Activated T-cell treated with anti-CD3 and anti-CD28 coated beads, Interleukin-2, amount 50 U/mL, for 24 hours (primary cell): Measurements from ENCODE around the gene MYO5B.

Source experiments
- DNase-seq: peaks from one replicate; pipeline ENCODE4 v3.0.0-alpha.2; 2020
- H3K27ac Mint-ChIP-seq: 2 replicates; pipeline ENCODE4 v1.8.0; 2020; ENCODE audit warnings: mild to moderate bottlenecking, mixed read lengths
- H3K27me3 Mint-ChIP-seq: 2 replicates; pipeline ENCODE4 v1.8.0; 2020; ENCODE audit warnings: mixed read lengths
- H3K36me3 Mint-ChIP-seq: 2 replicates; pipeline ENCODE4 v1.8.0; 2020; ENCODE audit warnings: low read depth, mixed read lengths
- H3K4me1 Mint-ChIP-seq: 2 replicates; pipeline ENCODE4 v1.8.0; 2020; ENCODE audit warnings: low read depth, mixed read lengths
- H3K4me3 Mint-ChIP-seq: 2 replicates; pipeline ENCODE4 v1.8.0; 2020; ENCODE audit warnings: mild to moderate bottlenecking, moderate library complexity, mixed read lengths
- H3K9me3 Mint-ChIP-seq: 2 replicates; pipeline ENCODE4 v1.8.0; 2020; ENCODE audit warnings: mixed read lengths

Gene MYO5B

DNA sequence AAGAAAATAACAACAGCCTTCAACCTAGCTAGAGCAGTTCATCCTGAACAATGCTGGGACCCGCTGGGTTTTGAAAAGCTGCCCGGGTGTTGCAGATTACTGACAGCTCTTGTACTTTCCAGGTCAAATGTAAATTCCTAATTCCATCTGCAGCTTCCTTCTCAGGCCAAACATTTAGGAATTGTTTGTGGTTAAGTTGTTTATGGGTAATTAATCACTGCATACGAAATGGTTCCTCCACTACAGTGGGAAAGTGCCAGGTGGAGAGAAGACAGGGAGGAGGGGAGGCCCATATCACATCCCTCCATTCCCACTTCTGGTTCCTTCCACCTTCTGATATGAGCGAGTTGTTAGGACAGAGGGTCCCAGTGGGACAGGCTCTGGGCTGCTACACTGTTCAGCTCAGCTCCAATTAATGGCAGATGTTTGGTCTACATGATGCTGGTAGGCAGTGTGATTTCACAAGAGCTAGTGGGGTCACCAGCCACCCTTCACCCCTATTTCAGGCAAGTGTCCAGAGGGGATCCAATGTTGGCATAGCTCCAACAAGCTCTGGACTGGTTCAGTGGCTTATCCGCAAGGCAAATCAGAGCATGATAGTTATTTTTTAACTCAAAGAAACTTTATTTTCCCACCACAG is 268.7 kb downstream of the MYO5B start:
- Mint-ChIP-seq H3K9me3 (no peaks in the 10 kb centered on the region), H3K27me3 (peaks cover 22% of the 10 kb centered on the region), H3K27ac (no peak overlapping the region), H3K36me3 (no peaks in the 10 kb centered on the region), H3K4me1 (no peaks in the 10 kb centered on the region), H3K4me3 (no peak overlapping the region)
- DNase-seq: no peak

DNA sequence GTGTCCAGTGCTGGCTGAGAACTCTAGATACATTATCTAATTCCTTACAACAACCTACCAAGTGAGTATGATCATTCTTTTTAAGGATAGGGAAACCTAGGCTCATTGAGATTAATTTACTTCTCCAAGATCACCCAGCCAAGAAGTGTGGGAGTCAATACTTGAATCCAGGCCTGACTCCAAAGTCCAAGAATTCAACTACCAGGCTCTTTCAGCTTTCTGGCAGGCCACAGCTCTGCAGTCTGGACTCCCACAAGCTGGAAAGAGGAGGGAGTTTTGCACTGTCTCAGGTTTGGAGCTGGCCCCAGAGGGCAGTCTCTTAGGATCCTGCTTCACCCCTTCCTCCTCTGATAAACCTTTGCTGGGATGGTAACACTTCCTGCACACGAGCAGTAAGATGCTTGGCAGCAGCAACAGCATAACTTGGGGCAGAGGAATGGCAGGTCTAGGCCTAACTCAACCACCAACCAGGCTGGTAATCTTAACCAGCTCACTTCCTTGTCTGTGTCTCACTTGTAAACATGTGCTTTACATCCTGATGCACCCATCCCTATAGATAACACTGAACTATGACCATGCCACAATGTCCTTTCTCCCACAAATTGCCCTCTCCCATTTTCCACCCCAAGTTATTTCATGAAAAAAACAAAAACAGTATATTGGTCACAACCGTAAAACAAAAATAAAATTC is 270.5 kb downstream of the MYO5B start:
- Mint-ChIP-seq H3K27me3 (peaks cover 39% of the 10 kb centered on the region), H3K4me1 (no peaks in the 10 kb centered on the region), H3K9me3 (no peaks in the 10 kb centered on the region), H3K36me3 (no peaks in the 10 kb centered on the region), H3K4me3 (no peak overlapping the region), H3K27ac (no peak overlapping the region)
- DNase-seq: no peak

DNA sequence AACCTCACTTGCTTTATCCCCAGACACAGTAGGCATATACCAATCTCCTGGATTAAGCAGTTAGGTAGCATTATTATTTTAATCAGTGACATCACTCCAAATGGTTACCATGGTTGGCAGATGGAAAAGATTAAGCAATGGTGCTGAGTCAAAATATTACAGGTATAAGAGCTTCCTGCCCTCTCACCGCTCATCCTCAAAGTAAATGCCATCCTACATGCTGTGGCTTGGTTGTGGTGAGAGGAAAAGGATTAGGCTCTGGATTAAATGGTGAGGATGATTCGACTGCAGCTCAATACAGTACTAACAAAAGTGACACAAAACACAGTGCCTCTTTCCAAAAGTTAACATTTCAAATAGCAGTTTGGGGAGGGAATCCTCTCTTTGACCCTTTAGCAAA is 272.7 kb downstream of the MYO5B start:
- peaks cover 57% of the 10 kb centered on the region for H3K27me3 Mint-ChIP-seq
- H3K27ac Mint-ChIP-seq: no peak overlapping the region
- DNase-seq: no peak
- H3K36me3 Mint-ChIP-seq: no peaks in the 10 kb centered on the region
- H3K4me3 Mint-ChIP-seq: no peak overlapping the region
- H3K4me1 Mint-ChIP-seq: no peaks in the 10 kb centered on the region
- H3K9me3 Mint-ChIP-seq: no peaks in the 10 kb centered on the region

DNA sequence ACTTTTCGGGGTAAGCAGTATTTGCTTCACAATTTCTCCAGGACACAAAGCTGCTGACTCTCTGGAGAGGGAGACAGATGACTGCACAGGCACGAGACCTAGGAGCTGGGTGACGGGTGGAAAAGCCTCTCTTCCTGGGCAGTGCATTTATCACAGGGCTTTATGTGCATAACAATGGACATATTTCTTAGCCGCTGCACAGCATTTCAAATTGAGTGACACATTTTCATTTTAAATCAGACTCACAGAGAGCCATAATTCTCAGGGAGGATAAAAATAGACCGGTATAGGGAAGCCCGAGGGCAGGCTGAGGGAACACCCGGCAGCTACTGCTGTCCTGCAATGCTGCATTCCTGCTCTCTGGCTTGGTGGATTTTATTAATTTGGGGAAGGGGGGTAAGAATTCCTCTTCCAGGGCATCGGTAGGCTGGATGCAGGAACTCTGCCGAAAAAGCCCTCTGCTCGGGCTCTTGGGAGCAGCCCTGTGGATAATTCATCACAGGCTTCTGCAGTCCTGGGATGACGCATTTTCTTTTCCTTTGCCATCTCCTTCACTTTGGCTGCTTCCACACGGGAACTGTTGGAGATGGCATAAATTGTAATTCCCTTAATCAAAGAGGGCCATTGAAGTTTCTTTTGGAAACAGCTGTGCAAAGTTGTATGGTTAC is 273.5 kb downstream of the MYO5B start:
- H3K4me1 Mint-ChIP-seq: no peaks in the 10 kb centered on the region
- peaks cover 56% of the 10 kb centered on the region for H3K27me3 Mint-ChIP-seq
- H3K9me3 Mint-ChIP-seq: no peaks in the 10 kb centered on the region
- no peak for DNase-seq
- no peak overlapping the region for H3K4me3 Mint-ChIP-seq
- H3K27ac Mint-ChIP-seq: no peak overlapping the region
- no peaks in the 10 kb centered on the region for H3K36me3 Mint-ChIP-seq

DNA sequence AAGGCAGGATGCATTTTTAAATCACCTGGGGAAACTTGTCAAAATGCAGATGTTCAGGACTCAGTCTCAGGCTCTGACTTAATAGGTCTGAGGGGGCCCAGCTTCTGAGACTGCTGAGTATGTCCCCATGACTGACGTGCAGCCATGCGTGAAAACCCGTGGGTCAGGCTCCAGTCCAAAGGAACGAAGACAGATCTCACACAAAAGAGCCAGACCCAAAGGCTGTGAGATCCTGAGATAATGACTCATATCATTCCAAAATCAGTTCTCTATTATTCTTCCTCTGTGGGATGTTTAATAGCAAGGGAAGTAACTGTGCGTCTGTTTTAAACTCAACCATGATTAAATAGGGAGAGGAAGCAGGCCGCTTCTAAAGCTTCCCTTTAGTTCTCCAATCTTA is 274.2 kb downstream of the MYO5B start:
- no peak overlapping the region for H3K27ac Mint-ChIP-seq
- no peak for DNase-seq
- H3K27me3 Mint-ChIP-seq: peaks cover 52% of the 10 kb centered on the region
- H3K4me1 Mint-ChIP-seq: no peaks in the 10 kb centered on the region
- no peaks in the 10 kb centered on the region for H3K36me3 Mint-ChIP-seq
- H3K9me3 Mint-ChIP-seq: no peaks in the 10 kb centered on the region
- no peak overlapping the region for H3K4me3 Mint-ChIP-seq

DNA sequence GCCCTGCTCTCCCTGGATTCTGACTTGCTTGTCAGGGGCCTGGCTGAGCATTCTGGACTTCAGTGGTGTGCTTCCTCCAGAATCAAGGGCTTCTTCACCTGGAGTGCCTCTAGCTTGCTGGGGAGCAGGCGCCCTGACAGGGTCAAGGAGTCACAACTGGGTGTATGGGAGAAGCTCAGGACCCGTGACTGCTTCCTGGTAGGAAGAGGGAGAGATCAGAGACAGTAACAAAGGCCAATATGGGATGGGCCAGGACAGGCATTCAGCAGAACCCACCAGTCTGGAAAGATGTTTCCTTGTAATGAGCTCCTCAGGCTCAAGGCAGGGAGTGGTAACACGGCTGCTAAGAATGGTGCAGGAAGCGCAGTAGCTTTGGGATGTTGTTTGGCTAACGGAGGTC is 277.2 kb downstream of the MYO5B start:
- Mint-ChIP-seq H3K27ac (no peak overlapping the region), H3K4me1 (no peaks in the 10 kb centered on the region)

DNA sequence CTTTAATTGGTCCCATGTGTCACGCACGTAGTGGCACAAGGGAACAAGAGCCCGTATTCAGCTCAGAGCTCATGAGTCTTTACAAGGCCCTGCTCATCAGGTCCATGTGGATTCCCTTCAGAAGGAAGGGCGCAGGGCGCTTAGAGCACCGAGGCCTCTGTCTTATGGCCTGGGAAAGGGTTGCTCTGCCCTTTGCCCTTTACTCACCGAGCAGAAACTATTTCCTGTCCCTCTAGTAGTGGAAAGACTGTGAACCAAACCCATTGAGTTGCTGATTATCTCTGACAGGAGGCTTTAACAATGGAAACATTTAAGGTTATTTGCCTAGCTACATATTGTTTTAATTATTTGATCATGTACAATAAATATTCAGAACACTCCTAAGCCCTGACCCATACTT is 279.6 kb downstream of the MYO5B start:
- Mint-ChIP-seq H3K4me1 (no peaks in the 10 kb centered on the region), H3K9me3 (no peaks in the 10 kb centered on the region), H3K27me3 (peaks cover 30% of the 10 kb centered on the region), H3K4me3 (no peak overlapping the region), H3K36me3 (no peaks in the 10 kb centered on the region), H3K27ac (no peak overlapping the region)
- DNase-seq: no peak

More for the DNA sequence above, 277.2 kb downstream of the MYO5B start:
- H3K4me3 Mint-ChIP-seq: no peak overlapping the region
- no peaks in the 10 kb centered on the region for H3K36me3 Mint-ChIP-seq
- H3K9me3 Mint-ChIP-seq: no peaks in the 10 kb centered on the region
- peaks cover 47% of the 10 kb centered on the region for H3K27me3 Mint-ChIP-seq
- no peak for DNase-seq

DNA sequence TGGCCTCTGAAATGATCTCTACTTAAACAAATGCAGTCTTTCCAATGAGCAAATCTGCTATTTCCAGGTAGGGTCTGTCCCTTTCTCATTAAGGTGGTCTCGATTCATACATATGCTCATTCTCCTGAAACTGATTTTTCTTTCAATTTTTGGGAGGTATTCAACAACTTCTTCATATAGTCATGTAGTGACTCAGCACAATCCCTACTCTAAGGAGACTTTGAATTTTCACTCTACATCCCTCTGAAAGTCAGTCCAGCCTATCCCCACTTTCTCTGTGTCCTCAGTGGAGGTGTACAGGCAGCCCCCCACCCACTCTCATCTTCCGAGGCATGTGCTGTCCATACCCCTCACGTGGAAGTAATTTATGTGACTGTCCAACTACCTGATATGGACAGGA is 281.7 kb downstream of the MYO5B start:
- no peak overlapping the region for H3K27ac Mint-ChIP-seq
- H3K27me3 Mint-ChIP-seq: peaks cover 13% of the 10 kb centered on the region
- H3K36me3 Mint-ChIP-seq: no peaks in the 10 kb centered on the region
- H3K9me3 Mint-ChIP-seq: no peaks in the 10 kb centered on the region
- H3K4me1 Mint-ChIP-seq: no peaks in the 10 kb centered on the region
- H3K4me3 Mint-ChIP-seq: no peak overlapping the region
- no peak for DNase-seq

DNA sequence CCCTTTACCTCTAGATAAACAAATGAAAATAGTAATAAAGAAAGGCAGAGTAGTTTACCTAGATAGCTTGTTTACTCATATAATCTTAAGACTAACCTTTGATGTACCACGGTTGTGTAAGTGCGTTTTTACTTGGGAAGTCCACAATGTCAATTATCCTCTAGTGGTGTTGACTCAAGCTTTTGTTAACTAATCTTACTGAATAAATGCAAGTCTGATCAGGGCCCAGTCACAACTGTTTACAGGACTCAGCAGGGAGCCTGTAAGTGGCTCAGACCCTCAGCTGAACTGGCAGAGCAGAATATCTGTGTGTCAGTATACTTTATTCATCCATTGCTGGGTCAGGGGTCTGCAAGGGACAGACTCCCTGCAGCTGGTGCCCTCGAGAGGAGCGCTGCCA is 283.5 kb downstream of the MYO5B start:
- H3K27me3 Mint-ChIP-seq: peaks cover 4% of the 10 kb centered on the region
- H3K4me3 Mint-ChIP-seq: no peak overlapping the region
- no peaks in the 10 kb centered on the region for H3K4me1 Mint-ChIP-seq
- no peaks in the 10 kb centered on the region for H3K9me3 Mint-ChIP-seq
- H3K36me3 Mint-ChIP-seq: no peaks in the 10 kb centered on the region
- no peak overlapping the region for H3K27ac Mint-ChIP-seq
- no peak for DNase-seq

DNA sequence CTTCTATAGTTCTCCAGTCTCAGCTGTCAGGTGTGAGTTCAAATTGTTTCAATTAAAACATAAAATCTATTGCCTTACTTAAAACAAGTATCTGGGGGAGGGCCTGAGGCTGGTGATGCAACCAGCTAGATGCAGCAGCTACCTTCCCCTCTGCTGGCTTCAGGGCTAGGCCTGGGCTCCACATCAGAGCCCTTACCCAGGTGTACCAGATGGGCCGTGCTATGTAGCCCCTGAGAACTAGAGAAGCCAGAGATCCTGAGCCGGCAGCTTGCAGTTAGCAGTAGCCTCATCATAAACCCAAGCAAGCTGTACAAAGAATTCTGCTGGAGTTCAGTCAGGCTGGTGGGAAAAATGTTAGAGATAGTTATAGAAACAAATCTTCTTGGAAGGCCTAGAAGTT is 284.0 kb downstream of the MYO5B start:
- Mint-ChIP-seq H3K9me3 (no peaks in the 10 kb centered on the region), H3K36me3 (no peaks in the 10 kb centered on the region), H3K4me1 (no peaks in the 10 kb centered on the region), H3K27me3 (peaks cover 4% of the 10 kb centered on the region), H3K4me3 (no peak overlapping the region), H3K27ac (no peak overlapping the region)
- DNase-seq: no peak

DNA sequence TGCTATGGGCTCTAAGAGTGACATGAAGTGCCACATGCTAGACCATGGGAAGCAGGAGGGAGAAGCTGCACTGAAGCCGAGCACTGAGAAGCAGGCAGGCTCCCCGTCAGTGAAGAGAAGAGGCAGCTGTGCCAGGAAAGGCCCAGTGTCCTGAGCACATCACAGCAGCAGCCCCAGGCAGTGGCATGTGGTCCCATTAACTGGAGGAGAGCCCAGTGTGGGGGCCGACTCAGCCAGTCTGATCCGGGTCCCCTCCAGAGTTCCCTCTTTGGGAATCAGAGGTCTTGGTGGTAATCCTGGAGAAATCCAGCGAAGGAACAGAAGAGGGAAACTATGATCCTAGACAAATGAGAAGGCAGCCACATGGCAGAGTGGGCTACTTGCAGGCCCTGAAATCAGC is 284.9 kb downstream of the MYO5B start:
- H3K4me3 Mint-ChIP-seq: no peak overlapping the region
- no peaks in the 10 kb centered on the region for H3K4me1 Mint-ChIP-seq
- H3K36me3 Mint-ChIP-seq: no peaks in the 10 kb centered on the region
- no peaks in the 10 kb centered on the region for H3K9me3 Mint-ChIP-seq
- H3K27ac Mint-ChIP-seq: no peak overlapping the region
- H3K27me3 Mint-ChIP-seq: peaks cover 4% of the 10 kb centered on the region
- no peak for DNase-seq

DNA sequence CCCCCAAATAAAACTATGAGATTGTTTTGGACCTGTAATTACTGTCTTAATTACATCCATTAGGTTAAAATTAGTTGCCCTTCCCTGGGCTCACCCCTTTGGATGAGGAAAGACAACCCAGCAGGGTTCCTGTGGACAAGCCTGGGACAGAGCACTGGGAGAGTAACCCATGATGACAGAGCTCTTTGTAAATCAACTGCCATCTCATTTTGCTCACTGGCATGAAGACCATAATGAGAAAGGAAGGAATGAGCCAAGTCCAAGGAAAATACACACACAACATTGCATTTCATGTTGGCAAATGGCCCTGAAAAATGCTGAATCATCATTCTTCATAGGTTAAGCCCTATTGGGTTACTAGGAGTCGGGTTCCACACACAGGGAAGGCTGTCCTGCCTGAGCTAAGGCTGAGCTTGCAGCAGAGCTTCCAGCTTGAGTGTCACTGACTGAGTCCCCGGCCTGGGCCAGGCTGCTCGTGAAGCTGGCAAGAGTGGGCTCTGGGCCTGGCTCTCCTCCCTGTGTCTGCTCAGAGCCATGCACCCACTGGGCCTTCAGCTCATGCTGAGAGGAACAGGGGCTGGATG is 287.5 kb downstream of the MYO5B start:
- DNase-seq: no peak
- H3K27ac Mint-ChIP-seq: no peak overlapping the region
- no peaks in the 10 kb centered on the region for H3K4me1 Mint-ChIP-seq
- H3K27me3 Mint-ChIP-seq: peaks cover 4% of the 10 kb centered on the region
- no peaks in the 10 kb centered on the region for H3K9me3 Mint-ChIP-seq
- H3K36me3 Mint-ChIP-seq: no peaks in the 10 kb centered on the region
- no peak overlapping the region for H3K4me3 Mint-ChIP-seq

DNA sequence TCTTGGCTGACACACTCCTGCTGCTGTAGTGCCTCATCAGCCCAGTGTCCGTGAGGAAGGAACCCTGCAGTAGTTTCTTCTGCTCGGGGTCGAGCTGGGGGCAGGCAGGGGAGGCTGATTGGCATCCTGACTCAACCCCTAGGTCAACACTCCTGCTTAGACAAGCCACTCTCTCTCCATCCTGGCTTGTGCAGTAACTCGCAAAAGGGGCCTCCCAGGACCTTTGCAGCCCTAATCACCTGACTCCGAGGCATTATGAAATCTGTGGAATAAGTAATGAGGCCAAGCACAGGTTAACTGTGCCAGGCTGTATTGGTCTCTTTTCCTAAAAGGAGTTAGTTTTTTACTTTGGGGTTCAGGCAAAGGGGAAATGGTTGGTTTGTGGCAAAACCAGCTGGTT is 289.2 kb downstream of the MYO5B start:
- no peak for DNase-seq
- H3K27me3 Mint-ChIP-seq: peaks cover 4% of the 10 kb centered on the region
- no peaks in the 10 kb centered on the region for H3K36me3 Mint-ChIP-seq
- no peaks in the 10 kb centered on the region for H3K4me1 Mint-ChIP-seq
- H3K4me3 Mint-ChIP-seq: no peak overlapping the region
- H3K9me3 Mint-ChIP-seq: no peaks in the 10 kb centered on the region
- H3K27ac Mint-ChIP-seq: no peak overlapping the region

DNA sequence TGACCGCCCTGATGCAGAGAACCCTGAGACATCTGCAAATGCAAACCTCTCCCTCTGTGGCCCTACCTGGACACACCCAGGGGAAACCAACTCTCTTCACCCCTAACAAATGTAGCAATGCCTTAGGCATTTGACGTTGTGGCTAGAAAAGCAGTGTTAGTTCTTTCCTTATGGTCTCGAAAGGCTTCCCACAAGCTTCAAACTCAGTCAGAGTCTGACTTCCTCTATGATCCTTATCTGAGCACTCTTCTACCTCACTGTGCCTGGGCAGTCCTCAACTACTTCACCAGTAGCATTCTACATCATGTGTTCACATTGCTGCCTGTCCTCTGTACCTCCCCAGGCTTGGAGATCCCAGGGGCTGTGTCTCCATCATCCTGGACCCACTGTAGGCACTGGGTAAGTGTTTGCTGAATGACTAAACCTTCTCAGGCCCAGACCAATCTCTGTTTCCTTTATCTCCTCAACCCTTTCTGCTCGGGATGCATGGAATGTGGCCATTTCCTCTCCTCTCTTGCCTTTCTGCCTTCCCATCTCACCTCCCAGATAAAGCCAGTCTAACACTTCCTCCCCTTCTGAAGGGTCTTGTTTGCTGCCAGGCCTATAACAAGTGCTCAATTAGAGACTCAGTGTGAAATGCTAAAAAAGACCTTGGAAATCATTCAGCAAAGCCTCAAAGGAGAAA is 289.9 kb downstream of the MYO5B start:
- H3K36me3 Mint-ChIP-seq: no peaks in the 10 kb centered on the region

More for the DNA sequence above, 289.9 kb downstream of the MYO5B start:
- H3K27ac Mint-ChIP-seq: no peak overlapping the region
- H3K27me3 Mint-ChIP-seq: peaks cover 4% of the 10 kb centered on the region
- H3K9me3 Mint-ChIP-seq: no peaks in the 10 kb centered on the region
- H3K4me1 Mint-ChIP-seq: no peaks in the 10 kb centered on the region
- DNase-seq: no peak
- no peak overlapping the region for H3K4me3 Mint-ChIP-seq
